NCI-H226 (cell line): Measurements from ENCODE around the gene GALNT16.
"Not testable (repeated sequence)": the region's sequence is repeated elsewhere in the genome, so short reads cannot be mapped to it uniquely, and the experiment has no call there.

Experiments used
- DNase-seq: peaks from one replicate; pipeline ENCODE4 v3.0.0-alpha.2; 2015

Gene GALNT16

DNA sequence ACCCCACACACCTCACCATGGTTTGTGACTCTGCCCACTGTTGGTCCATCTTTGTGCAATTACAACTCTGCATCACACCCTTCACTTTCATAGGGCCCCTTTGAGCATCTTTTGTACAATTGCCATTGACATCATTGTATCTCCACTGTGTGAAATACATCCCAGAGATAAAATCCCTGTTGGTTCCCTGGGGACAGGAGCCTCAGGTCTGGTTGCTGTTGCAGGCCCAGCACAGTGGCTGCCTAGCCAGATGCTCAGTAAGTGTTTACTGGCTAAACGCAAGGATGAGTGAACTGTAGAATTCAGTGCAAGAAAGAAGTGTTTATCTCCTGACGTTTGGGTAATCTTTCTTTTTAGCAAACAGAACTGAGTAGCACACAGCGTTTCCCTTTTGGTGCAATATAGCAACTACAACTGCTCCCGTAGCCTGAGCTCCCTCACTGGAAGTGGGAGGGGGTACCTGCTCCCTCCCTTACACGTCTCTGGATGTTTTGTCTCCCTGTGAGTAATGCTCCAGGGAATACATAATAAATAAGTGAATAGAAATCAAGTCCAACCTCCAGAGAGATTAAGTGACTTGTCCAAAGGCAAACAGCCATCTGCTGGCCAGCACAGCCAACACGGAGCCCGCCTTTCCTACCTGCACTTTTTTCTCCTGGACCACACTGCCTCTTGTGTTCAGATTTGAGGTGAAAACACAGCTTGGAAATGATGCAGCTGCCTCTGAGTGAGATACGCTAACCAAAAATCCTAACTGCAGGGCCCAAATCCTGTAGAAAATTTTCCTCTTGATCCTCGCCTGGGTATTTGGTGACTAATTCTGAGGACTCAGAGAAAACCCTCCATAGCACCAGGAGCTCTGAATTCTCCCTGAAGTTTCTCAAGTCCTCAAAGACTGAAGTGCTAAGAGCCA is 27.4 kb downstream of the GALNT16 start:
- no peak for DNase-seq

GRCh38 chr14:69288011-69288771 is 28.2 kb downstream of the GALNT16 start:
- DNase-seq: no peak

- no peak for DNase-seq
Observed at GRCh38 chr14:69288956-69289705, 29.2 kb downstream of the GALNT16 start.

GRCh38 chr14:69289811-69290520 is 30.0 kb downstream of the GALNT16 start:
- no peak for DNase-seq

DNA sequence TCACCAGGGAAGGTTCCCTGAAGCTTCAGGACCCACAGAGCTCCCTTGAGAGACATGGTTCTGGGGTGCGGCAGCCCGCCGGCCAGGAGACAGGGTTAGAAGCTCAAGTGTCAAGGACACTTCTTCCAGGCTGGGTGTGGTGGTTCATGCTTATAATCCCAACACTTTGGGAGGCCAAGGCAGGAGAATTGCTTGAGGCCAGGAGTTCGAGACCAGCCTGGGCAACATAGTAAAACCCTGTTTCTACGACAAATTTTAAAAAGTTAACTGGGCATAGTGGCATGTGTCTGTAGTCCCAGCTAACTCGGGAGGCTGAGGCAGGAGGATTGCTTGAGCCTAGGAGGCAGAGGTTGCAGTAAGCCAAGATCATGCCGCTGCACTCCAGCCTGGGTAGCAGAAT is 30.9 kb downstream of the GALNT16 start:
- not testable (repeated sequence) for DNase-seq

DNA sequence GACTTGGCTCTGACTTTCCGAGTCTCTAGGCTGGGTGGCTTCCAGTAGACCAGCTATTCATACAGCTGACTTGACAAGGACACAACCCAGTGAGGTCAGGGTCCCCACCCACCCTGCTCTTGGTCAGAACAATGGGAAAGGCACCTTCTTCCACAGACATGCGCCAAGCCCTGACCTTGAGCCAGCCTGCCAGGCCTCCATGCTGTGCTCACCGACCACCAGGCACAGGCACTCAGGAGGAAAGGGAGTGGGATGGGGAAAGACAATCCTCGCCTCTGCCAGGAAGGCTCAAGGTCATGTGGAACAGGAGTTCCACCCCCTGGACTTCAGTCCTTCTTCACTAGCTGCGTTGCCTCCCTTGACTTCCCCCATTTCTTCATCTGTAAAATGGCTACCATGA is 31.4 kb downstream of the GALNT16 start:
- no peak for DNase-seq

- DNase-seq: peak; percentile 30
Observed at GRCh38 chr14:69291891-69292561, 32.1 kb downstream of the GALNT16 start.

DNA sequence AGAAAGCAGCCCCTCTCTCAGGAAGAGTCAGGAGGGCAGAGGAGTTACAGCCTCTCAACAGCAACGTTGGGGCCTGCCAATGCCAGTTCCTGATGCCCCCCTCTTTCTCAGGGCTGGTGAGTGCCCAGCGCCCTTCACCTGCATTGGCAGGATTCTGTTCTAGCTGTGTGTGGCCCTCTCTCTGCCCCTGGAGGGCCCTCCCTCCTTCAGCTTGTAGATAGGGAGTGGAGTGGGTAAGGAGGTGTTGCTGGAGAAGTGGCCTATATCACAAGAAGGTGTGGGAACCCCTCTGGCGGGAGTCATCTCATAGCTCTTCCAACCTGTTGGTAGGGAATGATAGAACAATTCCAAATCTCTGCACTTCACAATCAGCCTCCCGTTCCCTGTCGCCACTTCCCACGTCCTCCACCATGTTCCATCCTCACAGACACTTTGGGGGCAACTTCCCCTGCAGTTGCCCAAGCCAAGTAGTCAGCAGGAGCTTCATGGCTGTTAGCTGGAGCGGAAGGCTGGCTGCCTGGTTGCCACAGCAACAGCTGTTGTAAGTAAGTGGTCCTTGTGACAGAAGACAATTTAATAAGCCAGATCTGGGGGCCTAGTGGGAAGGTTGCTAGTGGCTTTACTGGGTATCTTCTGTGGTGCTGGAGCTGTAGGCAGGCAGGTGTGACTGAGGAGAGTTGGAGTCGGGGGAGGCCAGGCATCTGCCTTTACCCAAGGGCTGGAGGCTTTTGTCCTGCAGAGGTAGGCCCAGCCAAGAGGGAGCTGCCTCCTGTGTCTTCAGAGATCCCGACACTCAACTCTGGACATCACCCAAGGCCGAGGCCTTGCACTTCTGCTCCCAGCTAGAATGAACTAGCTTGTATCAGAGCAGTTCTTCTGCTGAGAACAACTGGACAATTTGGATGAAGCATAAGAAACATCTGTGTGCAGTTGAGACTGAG is 38.4 kb downstream of the GALNT16 start:
- DNase-seq: no peak

- DNase-seq: no peak
Observed at GRCh38 chr14:69299286-69300035, 39.5 kb downstream of the GALNT16 start.

DNA sequence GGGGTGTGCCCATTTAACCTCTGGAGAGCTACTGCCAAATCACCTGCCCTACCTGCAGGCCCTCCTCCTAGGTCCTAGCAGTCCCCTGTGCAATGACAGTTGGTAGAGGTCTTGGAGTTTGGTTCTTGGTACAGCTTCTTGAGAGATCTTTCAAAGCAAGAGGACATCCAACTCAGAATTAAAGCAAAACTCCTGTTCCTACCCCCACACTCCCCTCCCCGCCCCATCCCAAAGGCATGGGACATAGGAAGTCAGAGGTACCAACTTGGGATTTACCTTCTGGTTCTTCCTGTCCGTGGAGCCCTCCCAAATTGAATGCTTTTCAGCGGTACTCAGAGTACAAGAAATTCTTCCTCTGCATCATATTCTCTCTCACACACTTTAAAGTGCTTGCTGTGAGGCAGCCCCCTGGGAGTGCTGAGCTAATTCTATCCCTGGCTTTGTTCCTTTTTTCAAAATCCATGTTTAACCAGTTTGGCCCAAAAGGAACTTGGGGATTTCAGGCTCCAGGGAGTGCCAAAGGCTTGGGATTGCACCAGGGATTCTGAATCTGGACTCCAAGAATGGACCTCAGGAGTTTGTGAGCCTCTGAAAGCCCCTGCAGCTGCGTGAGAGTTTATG is 40.8 kb downstream of the GALNT16 start:
- no peak for DNase-seq

GRCh38 chr14:69303086-69303485 is 43.1 kb downstream of the GALNT16 start:
- DNase-seq: no peak

- no peak for DNase-seq
Observed at GRCh38 chr14:69312608-69313007, 52.6 kb downstream of the GALNT16 start.

GRCh38 chr14:69313176-69313575 is 53.2 kb downstream of the GALNT16 start:
- DNase-seq: no peak

DNA sequence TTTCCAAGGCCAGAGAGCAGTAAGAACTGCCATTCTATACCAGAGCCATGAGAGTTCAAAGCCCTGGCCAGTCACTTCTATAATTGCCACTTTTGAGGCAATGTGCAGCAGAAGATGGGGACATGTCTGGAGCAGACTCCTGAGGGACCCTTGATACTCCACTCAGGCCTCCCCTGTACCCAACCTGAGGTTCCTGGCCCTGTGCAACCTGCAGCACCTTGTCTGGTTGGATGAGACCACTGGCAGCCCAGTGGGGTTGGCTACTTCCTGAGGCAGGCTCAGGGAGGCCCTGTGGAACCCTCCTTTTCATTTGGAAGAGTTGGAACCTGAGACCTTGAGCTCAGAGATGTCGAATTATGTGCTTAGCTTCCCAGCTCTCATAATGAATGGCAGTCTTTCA is 54.4 kb downstream of the GALNT16 start:
- DNase-seq: no peak

GRCh38 chr14:69315301-69315700 is 55.3 kb downstream of the GALNT16 start:
- peak; percentile 35 for DNase-seq

GRCh38 chr14:69316449-69317101 is 56.6 kb downstream of the GALNT16 start:
- DNase-seq: no peak

DNA sequence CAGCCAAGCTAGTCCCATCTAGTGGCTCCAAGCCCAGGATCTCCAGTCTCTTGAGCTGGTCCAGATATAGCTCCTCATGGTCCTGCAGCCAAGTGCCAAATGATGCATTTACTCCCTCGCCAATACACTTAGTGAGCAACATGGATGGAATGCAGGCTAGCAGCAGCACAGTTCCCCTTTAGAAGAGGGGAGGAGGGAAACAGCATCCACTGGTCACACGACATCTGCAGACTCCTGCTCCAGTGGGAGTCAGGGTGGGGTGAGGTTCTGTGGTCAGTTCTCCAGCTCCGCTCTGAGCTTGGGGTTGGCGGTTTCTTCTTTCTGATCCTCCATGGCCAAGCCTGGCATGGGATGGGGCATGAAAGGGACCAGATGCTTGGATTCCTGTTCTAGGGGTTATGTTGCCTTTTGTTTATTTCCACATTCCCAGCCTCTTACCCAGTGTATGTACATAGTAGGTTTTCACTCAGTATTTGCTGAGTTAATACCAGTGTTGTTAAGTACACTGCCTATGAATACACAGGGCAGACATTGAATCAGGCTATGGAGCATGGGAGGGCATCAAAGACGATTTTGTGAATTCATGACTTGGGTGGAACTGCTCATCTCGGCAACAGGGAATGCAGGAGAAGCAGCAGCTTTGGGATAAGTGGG is 57.3 kb downstream of the GALNT16 start:
- peak; percentile 99 for DNase-seq

DNA sequence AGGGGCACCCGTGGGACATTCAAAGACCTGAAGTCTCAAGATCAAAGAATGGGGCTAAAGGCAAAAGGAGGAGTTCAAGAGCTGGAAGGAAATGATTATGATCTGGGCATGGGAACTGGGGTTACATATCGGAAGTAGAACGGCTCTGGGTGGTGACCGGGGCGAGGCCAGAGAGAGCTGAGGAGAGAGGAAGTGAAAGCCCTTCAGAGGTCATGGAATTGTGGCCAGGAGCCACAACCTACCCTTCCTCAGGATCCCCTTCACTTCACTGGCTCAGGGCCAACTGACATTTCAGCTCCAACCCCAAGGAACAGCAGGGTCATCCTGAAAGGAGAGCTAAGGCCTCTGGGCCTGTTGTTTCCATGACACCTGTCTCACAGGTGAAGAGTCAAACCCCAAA is 57.8 kb downstream of the GALNT16 start:
- no peak for DNase-seq

GRCh38 chr14:69318241-69318640 is 58.3 kb downstream of the GALNT16 start:
- DNase-seq: no peak
